ENCODE measurements around the gene MICB.
"Not testable (repeated sequence)": the region's sequence is repeated elsewhere in the genome, so short reads cannot be mapped to it uniquely, and the experiment has no call there.

Gene MICB

DNA sequence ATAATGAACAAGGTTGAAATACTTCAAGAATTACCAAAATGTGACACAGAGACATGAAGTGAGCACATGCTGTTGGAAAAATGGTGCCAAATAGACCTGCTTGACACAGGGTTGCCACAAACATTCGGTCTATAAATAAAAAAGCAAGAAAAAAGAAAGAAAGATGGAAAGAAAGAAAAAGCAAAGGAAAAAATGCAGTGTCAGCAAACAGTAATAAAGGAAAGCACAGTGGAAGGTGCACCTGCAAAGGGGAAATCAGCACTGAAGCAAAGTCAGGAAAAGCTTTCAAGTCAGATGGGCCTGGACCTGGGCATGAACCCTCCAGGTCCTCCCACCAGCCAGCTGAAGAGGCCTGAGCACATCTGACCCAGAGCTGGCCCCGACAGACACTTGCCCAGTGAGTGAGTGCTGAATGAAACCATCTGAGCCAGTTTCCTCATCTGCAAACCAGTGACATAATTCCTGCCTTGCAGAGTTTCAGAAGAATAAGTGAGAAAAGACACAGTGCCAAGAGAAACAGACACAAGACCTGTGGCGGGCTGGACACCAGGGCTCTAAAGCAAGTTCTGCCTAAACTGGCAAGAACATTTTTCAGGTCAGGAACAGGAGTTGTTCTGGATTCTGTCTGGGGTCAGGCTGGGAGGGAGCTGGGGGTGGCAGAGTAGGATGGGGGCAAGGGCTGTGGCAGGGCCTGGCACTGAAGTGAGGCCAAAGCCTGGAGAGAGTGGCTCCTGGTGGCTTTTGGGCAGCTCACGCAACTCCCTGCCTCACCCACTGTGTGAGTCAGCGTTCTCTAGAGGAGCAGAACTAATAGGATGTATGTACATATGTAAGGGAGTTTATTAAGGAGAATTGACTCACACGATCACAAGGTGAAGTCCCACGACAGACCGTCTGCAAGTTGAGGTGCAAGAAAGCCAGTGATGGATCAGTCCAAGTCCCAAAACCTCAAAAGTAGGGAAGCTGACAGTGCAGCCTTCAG lies 23.9 kb upstream of the MICB start:
- DNase-seq (ENCODE audit: low read depth in 2 of 2): no peak

DNA sequence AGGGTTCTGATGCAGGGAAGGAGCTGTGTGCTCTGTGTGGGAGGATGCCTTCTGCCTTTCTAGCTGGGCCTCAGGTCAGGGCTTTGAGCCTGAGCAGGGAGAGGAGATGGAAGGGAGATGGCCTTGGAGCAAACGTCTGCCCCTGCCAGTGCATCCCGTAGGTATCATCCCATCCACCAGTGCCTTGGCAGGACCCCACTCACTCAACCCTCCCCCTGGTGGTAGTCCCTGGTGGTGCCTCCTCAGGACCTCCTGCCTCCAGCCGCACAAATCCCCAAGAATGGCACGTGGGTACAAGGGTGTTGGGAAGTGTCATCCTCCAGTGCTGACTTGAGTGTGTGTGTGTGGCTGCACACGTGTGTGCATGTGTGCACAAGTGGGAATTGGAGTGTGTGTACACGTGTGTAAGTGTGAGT lies 23.1 kb upstream of the MICB start:
- DNase-seq (ENCODE audit: low read depth in 2 of 2): no peak

DNA sequence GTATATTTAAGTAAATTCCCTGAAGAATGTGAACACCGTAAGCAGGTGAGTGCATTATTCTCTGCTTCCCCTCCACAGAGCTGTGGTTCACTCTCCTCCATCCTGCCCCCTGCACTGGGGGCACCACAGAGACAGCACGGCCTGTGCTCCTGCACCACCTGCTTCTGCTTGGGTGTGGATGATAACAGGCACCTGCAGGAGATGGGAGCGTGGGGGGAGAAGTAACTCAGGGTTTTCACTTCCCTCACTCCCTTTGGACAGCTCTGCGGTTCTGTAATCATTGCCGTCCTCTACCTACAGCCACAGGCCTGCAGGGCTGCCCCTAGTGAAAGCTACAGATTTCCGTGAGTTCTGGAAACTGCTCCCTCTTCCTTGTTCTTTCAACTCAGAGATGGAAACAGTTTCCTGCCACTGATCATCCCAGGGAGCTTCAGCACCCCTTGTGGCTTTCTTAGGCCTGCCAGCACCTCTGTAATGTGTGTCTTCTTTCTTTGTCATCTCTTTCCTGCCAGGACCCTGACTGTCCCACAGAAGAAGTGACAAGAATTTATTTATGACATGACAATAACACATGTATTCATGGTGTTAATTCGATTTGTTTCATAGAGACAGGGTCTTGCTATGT lies 21.3 kb upstream of the MICB start:
- DNase-seq (ENCODE audit: low read depth in 2 of 2): no peak

DNA sequence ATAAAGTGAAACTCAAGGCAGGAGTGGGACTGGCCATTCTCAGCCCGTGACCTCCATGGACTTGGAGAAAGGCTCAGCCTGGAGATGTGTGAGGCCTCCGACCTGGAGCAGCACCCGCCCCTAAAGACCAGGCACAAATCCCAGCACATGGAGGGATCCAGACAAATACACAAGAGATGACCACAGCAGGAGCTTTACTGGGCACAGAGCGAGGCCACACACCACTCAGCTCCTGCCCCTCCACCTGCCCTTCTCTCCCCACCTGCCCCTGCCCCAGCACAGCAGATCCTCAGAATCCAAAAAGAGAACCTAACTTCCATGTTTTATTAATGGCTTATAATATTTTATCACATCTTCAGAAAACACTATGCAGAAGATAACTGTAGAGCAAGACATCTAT lies 20.4 kb upstream of the MICB start:
- DNase-seq (ENCODE audit: low read depth in 2 of 2): no peak

DNA sequence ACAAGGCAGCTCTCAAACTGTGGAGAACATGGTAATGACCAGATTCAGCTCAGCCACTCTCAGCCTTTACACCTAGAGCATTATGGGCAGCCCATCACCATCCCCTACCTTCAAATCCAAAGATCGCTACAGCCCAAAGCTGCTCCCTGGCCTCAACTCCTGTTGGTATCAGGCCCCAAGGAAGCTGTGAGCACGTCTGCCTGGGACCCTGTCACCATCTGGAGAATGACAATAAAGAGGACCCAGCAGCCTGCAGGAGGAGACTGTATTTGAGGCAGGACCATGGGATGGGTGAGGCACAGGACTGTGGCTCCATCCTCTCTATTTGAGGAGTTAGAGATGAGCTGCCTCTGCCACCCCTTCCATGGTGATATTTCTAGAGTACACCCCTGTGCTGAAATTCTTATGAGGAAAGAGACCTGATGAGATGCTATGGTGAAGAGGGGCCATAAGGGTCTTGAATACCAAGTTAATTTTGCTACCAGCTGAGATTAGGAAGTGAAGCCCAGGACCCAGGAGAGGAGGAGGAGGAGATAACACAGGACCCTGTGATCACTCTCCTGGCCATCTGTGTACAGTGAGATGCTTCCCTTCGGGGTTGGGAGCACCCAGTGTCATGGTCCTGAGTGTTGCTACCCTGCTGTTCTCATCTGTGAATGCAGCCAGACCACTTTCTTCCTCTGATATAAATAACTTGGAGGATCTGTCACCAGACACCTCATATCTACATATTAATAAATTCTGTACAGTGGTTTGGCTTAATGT lies 19.6 kb upstream of the MICB start:
- no peak for DNase-seq (ENCODE audit: low read depth in 2 of 2)

DNA sequence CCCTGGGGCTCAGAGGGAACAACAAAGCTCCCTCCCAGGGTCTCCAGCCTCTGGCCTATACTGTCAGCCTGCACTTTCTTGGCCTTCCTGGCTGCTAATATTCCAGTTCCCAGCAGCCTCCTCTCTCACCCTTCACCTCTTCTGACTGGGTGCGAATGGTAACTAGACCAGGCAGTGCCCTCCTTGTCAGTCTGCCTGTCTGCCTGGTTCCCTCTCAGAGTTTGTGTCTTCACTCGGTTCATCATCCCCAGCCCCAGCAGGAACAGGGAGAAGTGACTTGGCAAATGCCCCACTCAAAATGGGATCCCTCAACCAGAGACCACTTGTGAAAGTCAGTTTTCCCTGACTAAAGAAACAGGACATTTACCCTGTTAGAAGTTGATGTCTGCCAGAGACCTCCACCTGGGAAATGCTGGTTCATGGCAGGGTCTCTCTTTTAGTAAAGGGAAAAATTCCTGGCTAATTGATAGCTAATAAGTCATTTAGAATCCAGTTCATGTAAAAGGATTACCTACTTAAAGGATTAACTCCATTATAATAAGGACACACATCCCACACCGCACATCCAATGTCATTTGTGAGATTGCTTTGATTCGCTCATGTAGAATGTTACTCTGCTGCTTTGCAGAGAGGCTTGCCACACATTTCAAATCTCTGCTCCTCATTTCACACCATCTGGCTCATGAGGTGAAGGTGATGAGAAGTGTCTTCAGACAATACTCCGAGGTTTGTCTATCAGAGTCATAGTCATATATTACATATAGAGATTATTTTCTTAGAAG lies 18.6 kb upstream of the MICB start:
- DNase-seq (ENCODE audit: low read depth in 2 of 2): no peak

DNA sequence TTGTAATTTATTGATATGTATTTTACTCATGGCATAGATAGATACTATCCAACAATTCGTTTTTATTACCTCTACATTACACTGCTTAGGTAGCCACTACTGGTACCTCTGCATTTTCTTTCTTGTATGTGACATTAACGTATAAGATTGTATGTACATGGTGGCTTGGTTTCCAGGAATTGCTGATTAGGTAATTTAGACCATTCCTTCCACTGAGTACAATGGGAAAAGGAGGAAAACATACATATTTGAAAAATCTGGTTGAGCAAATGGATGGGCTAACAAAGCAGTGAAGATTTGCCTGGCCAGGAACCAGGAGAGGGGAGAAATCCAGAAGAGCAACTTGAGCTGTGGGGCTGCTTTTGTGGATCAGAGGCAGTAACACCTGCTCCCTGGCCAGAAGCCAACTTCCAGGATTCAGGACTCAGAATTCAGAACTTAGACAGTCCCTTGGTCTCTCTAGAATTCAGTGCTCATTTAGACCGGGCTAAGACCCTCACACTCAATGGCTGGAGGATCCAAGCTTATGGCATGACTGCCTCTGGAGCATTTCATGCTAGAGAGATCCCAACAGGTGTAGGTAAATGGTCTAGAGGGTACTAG lies 17.9 kb upstream of the MICB start:
- DNase-seq (ENCODE audit: low read depth in 2 of 2): no peak

DNA sequence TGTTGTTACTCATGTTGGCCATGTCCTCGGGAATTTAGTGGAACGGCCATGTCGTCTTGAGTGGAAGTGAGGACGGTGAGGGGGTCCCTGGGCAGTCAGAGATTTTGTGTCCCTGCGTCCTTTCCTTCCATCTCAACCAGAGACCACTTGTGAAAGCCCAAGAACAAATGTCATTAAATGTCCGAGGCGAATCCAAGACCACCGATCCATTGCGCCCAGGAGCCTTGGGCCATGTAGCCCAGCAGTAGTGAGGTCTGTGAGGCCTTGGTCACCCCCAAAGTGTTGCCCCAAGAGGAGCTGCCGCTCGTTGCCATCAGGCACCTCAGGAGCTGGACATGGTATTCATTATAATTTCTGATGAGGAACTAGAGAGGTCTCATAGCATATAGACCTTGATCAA lies 17.4 kb upstream of the MICB start:
- no peak for DNase-seq (ENCODE audit: low read depth in 2 of 2)

DNA sequence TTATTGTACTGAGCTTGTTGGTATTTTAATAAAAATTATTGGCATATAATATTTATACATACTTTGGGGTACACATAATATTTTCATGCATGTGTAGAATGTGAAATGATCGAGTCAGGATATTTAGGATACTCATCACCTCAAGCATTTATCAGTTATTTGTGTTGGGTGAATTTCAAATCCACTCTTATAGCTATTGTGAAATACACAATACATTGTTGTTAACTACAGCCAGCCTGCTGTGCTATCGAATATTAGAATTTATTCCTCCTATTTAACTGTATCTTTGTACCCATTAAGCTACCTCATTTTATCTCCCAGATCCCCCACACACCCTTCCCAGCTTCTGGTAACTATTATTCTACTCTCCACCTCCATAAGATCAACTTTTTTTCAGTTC lies 14.6 kb upstream of the MICB start:
- DNase-seq (ENCODE audit: low read depth in 2 of 2): no peak

DNA sequence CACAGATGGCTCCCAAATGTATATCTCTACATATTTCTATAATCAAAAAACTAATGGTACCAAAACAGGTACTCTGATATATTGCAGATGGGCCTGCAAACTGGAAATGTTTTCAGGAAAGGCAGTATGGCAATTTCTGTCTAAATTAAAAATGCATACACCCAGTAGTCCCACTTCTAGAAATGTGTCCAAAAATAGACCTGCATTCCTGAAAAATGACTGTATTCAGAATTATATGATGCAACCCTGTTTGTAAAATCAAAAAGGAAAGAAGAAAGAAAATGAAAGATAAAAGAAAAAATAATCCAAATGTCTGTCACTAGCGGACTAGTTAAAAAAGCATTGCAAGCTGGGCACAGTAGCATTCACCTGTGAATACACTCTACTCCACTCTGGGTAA lies 12.9 kb upstream of the MICB start:
- DNase-seq (ENCODE audit: low read depth in 2 of 2): peak in 1 of 2 experiments; percentile 22

DNA sequence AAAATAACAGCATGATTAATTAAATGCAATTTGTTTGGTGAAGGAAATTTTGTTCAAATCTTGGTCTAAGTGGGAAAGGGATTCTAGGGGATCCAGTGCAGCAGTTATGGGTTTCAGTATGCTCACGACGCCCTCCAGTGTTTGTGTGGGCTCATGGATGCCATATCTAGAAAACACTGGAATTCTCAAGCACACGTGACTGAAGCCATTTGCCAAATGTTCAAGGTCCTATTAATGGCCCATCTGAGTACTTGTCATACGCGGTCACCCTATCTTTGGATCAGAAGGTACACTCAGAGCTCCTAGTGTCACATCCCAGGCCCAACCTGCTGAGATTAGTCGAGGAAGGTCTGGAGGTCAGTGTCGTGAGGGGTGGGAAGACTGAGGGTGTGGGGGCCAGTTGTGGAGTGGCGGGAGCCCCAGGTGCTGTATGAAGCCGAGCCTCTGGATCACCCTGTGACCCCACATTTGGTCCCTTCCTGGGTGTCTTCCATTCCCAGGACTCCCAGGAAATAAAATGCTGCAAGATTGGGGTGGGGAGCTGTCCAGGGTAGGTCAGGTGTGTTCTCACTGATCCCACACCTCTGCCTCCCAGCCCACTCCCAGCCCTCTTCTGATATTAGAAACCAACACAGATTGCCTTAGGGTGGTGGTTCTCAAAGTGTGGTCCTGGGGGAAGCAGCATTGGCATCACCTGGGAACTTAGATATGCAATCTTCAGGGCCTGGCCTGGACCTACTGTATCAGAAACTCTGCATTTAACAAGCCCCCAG lies 11.7 kb upstream of the MICB start:
- not testable (repeated sequence) for DNase-seq (ENCODE audit: low read depth in 2 of 2)

DNA sequence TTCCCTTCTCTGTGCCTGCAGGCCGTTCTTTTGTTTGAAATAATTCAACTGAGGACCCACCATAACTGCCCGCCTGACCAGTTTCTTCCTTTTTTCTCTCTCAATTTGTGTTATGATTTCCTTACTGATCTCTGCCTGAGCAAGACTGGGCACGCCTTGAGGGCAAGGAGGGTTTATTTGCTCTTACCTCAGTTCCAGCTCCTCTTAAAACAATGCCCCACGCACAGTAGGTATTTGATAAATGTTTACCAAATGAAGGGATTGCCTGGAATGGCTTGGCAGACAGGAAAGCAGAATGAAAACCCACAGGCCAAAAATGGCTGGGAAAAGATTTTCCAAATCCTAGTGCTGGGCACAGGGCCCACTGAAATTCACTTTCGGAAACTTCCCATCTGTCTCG lies 10.3 kb upstream of the MICB start:
- not testable (repeated sequence) for DNase-seq (ENCODE audit: low read depth in 2 of 2)

DNA sequence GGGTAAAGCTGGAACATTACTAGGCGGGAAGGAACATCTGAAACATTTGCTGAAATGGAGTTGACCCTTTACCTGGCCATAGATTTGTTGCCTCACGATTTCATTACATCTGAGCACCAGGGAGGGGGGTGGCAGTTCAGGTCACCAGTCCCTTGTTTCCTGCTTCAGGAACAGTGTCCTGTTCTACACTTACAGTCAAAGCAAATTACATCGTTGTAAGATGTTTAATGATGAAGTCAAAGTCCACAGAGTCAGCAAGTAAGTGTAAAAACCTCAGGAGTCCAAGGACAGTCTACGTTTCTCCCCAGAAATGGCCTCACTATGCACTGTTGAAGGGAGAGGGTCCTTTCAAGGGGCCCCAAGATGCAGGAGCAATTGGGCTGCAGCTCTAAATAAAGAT lies 8.9 kb upstream of the MICB start:
- DNase-seq (ENCODE audit: low read depth in 2 of 2): no peak

DNA sequence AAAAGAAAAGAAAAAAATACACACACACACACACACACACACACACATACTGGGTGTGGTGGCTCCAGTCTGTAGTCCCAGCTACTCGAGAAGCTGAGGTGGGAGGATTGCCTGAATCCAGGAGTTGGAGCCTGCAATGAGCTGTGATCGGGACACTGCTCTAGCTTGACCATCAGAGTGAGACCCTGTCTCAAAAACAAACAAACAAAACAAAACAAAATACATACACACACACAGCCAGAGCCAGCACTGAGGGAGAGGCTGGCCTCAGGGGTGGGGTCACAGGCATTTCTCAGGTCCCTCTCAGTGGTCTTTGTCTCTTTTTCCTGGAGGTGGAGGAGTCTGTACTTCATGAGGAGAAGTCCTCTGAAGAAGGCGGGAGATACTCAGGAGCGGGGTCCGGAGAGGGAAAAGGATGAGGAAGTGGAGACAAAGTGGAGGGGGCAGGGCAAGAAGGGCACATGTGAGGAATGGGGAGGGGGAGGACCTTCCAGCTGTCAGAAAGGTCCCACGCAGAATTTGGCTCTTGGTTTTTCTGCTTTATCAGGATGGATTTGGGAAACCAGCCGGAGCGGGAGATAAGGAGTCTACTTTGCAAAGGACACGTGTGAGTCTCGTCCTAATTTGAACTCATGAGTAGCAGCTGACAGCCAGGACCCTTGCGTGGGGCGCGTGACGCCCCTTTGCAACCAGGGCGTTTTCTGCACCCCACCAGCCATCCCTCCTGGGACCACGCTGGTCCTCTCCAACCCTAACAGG lies 7.7 kb upstream of the MICB start:
- no peak for DNase-seq (ENCODE audit: low read depth in 2 of 2)

DNA sequence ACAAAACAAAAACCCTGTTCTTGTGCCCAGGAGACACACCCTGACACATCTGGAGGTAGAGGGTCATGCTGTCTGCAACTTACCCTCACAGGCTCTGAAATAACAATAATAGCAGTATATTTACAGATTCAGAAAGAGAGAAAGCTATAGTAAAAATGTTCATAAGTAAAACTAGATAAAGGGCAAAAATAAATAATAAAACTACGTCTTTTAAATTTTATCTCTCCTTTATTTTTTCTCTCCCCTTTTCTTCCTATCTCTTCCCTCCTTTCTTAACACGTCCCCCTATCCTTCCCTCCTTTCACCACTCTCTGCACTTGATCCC lies 4.4 kb upstream of the MICB start:
- DNase-seq (ENCODE audit: low read depth in 2 of 2): not testable (repeated sequence)

DNA sequence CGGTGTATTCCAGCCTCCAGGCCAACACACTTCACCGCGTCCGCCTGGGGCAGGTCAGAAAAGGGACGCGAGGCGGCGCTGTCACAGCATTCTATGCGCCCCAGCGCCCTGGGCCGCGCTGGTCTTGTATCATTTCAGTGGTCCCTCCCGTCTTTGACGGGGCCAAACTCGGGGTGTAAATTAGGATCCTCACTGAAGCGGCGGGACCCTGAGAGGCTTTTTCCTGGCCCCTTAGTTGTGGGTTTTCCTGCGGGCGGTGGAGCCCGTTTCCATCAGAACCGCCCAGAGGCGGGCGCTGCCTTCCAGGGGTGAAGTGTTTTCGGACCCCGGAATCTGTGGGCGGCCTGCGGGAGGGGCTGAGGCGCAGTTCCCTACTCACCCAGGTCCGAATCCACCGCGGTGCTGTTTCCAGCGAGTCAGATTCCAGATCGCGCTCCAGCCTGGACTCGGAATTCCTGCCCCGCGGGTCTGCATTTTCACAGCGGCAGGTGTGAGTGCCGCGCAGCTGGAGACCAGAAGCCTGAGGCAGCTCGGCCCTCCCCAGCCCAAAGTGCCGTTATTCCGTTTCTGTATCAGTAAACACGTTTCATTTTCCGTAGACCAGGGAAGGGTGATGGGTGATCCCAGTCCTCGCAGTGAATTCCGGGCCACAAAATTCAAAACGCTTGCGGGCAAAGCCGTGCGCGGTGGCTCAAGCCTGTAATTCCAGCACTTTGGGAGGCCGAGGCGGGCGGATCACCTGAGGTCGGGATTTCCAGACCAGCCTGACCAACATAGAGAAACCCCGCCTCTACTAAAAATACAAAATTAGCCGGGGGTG lies 3.9 kb upstream of the MICB start:
- peak; percentile 36 to 42 for DNase-seq (ENCODE audit: low read depth in 2 of 2)

DNA sequence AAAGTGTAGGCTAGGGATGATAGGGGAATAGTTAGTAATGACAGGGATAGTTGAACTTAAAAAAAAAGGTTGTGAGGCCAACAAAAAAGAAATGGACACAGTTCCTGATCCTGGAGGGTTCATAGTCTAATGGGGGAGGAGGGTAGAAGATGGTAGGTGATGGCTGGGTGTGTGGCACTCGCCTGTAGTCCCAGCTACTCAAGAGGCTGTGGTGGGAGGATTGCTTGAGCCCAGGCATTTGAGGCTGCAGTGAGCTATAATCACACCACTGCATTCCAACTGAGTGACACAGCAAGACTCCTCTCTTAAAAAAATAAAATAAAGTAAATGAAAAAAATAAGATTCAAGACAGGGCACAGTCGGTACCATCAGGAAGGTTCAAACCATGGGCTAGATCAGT lies 2.4 kb upstream of the MICB start:
- peak; percentile 16 to 20 for DNase-seq (ENCODE audit: low read depth in 2 of 2)

DNA sequence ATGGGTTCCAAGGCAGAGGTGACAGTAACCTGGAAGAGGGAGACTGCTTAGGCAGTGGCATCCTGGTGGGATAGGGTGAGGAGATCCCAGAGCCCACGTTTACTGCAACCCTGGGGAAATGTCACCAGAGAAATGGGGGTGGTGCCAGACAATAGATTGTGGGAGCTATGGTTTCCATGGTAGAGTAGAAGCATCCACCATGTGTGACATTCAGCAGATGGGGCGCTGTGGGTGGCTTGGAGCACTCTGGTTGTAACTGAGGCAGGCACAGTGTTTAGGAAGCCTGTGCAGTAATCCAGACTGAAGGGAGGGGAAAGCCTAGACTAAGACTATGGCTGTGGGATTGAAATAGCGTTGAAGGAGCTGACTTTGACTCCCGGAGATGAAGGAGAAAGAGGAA lies 1.1 kb upstream of the MICB start:
- DNase-seq (ENCODE audit: low read depth in 2 of 2): not testable (repeated sequence)

DNA sequence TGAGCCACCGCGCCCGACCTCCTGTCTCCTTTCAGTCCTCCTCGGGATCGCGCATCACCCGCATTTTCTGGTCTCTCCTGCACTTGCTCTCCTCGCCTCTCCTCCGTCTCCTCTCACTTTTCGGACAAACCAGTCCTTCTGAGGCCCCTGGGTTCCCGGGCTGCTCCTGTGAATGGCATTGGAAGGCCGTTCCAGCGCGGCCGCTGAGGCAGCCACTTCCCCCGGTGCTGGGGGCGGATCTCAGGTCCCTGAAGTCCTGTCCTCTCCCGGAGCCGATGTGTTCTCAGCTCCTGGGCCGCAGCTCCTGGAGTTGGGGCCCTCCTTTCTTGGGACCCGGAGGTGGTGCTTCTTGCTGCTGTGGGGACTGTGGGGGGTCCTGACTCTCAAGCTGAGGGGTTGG lies 803 bp downstream of the MICB start:
- no peak for DNase-seq (ENCODE audit: low read depth in 2 of 2)
